Measurements from ENCODE around the gene MTHFD2.

- no peak for TF ChIP-seq CTCF (IDR thresholded peaks at IDR 0.05; ENCODE audit: extremely low read depth in 1 of 2, insufficient read depth in 1 of 2, low read depth in 1 of 2, low read length in 2 of 2)
- TF ChIP-seq POLR2A (IDR thresholded peaks at IDR 0.05; ENCODE audit: low read depth, low read length): no peak
- no peak for TF ChIP-seq EZH2 (IDR thresholded peaks at IDR 0.05; ENCODE audit: borderline replicate concordance, low read depth, low read length, severe bottlenecking)
- no peak for TF ChIP-seq POLR2AphosphoS5 (IDR thresholded peaks at IDR 0.05; ENCODE audit: insufficient read depth, low read depth, low read length)
- no peak for TF ChIP-seq GATA2 (IDR thresholded peaks at IDR 0.05; ENCODE audit: insufficient read depth, insufficient read length, low read depth, low read length)
- TF ChIP-seq MAX (IDR thresholded peaks at IDR 0.05; ENCODE audit: insufficient read depth, insufficient read length): no peak
Observed at GRCh38 chr2:74260495-74260894, 62.1 kb downstream of the MTHFD2 start.

Measured in endothelial cell of umbilical vein (primary cell).